ENCODE data around the gene XDH.

The XDH gene

GRCh38 chr2:31299547-31299946 lies 115.0 kb downstream of the XDH start:
- no peaks in the 10 kb centered on the region for H3K27me3 ChIP-seq (ENCODE audit: control insufficient read depth in 1 of 2, insufficient read depth in 2 of 2, low read length in 2 of 2)
- no peak overlapping the region for H3K9ac ChIP-seq (ENCODE audit: low read length)
- H3K36me3 ChIP-seq (ENCODE audit: insufficient read depth, low read length): no peaks in the 10 kb centered on the region

GRCh38 chr2:31297751-31298150 lies 116.8 kb downstream of the XDH start:
- Histone ChIP-seq H3K4me1 (ENCODE audit: insufficient read depth, low read length) (no peaks in the 10 kb centered on the region), H3K9me3 (ENCODE audit: low read length) (no peaks in the 10 kb centered on the region), H3K4me3 (ENCODE audit: low read depth in 1 of 2, low read length in 2 of 2) (no peak overlapping the region), H3K9ac (ENCODE audit: low read length) (no peak overlapping the region), H3K36me3 (ENCODE audit: insufficient read depth, low read length) (no peaks in the 10 kb centered on the region), H3K27ac (ENCODE audit: low read depth, low read length) (no peak overlapping the region), H3K27me3 (ENCODE audit: control insufficient read depth in 1 of 2, insufficient read depth in 2 of 2, low read length in 2 of 2) (no peaks in the 10 kb centered on the region)

More at GRCh38 chr2:31299547-31299946, 115.0 kb downstream of the XDH start:
- peaks cover 6% of the 10 kb centered on the region for H3K4me1 ChIP-seq (ENCODE audit: insufficient read depth, low read length)
- H3K27ac ChIP-seq (ENCODE audit: low read depth, low read length): no peak overlapping the region
- H3K4me3 ChIP-seq (ENCODE audit: low read depth in 1 of 2, low read length in 2 of 2): no peak overlapping the region
- no peaks in the 10 kb centered on the region for H3K9me3 ChIP-seq (ENCODE audit: low read length)

GRCh38 chr2:31296641-31297287 lies 117.8 kb downstream of the XDH start:
- no peaks in the 10 kb centered on the region for H3K4me1 ChIP-seq (ENCODE audit: insufficient read depth, low read length)
- H3K36me3 ChIP-seq (ENCODE audit: insufficient read depth, low read length): no peaks in the 10 kb centered on the region
- no peaks in the 10 kb centered on the region for H3K9me3 ChIP-seq (ENCODE audit: low read length)
- H3K27me3 ChIP-seq (ENCODE audit: control insufficient read depth in 1 of 2, insufficient read depth in 2 of 2, low read length in 2 of 2): no peaks in the 10 kb centered on the region
- H3K4me3 ChIP-seq (ENCODE audit: low read depth in 1 of 2, low read length in 2 of 2): no peak overlapping the region
- H3K9ac ChIP-seq (ENCODE audit: low read length): no peak overlapping the region
- no peak overlapping the region for H3K27ac ChIP-seq (ENCODE audit: low read depth, low read length)

- Histone ChIP-seq H3K9me3 (ENCODE audit: low read length) (no peaks in the 10 kb centered on the region), H3K4me3 (ENCODE audit: low read depth in 1 of 2, low read length in 2 of 2) (no peak overlapping the region), H3K27me3 (ENCODE audit: control insufficient read depth in 1 of 2, insufficient read depth in 2 of 2, low read length in 2 of 2) (no peaks in the 10 kb centered on the region), H3K36me3 (ENCODE audit: insufficient read depth, low read length) (no peaks in the 10 kb centered on the region), H3K4me1 (ENCODE audit: insufficient read depth, low read length) (no peaks in the 10 kb centered on the region), H3K9ac (ENCODE audit: low read length) (no peak overlapping the region), H3K27ac (ENCODE audit: low read depth, low read length) (no peak overlapping the region)
Observed at GRCh38 chr2:31294196-31294595, 120.3 kb downstream of the XDH start.

GRCh38 chr2:31287654-31288053 lies 126.9 kb downstream of the XDH start:
- Histone ChIP-seq H3K27me3 (ENCODE audit: control insufficient read depth in 1 of 2, insufficient read depth in 2 of 2, low read length in 2 of 2) (no peaks in the 10 kb centered on the region), H3K4me3 (ENCODE audit: low read depth in 1 of 2, low read length in 2 of 2) (no peak overlapping the region)

GRCh38 chr2:31286961-31287550 lies 127.5 kb downstream of the XDH start:
- H3K27me3 ChIP-seq (ENCODE audit: control insufficient read depth in 1 of 2, insufficient read depth in 2 of 2, low read length in 2 of 2): no peaks in the 10 kb centered on the region
- no peak overlapping the region for H3K4me3 ChIP-seq (ENCODE audit: low read depth in 1 of 2, low read length in 2 of 2)
- H3K4me1 ChIP-seq (ENCODE audit: insufficient read depth, low read length): no peaks in the 10 kb centered on the region
- H3K9ac ChIP-seq (ENCODE audit: low read length): no peak overlapping the region
- no peaks in the 10 kb centered on the region for H3K9me3 ChIP-seq (ENCODE audit: low read length)
- H3K27ac ChIP-seq (ENCODE audit: low read depth, low read length): no peak overlapping the region
- no peaks in the 10 kb centered on the region for H3K36me3 ChIP-seq (ENCODE audit: insufficient read depth, low read length)

More at GRCh38 chr2:31287654-31288053, 126.9 kb downstream of the XDH start:
- Histone ChIP-seq H3K9ac (ENCODE audit: low read length) (no peak overlapping the region), H3K4me1 (ENCODE audit: insufficient read depth, low read length) (no peaks in the 10 kb centered on the region), H3K9me3 (ENCODE audit: low read length) (no peaks in the 10 kb centered on the region), H3K36me3 (ENCODE audit: insufficient read depth, low read length) (no peaks in the 10 kb centered on the region), H3K27ac (ENCODE audit: low read depth, low read length) (no peak overlapping the region)

GRCh38 chr2:31286230-31286629 lies 128.3 kb downstream of the XDH start:
- Histone ChIP-seq H3K27ac (ENCODE audit: low read depth, low read length) (no peak overlapping the region), H3K27me3 (ENCODE audit: control insufficient read depth in 1 of 2, insufficient read depth in 2 of 2, low read length in 2 of 2) (no peaks in the 10 kb centered on the region), H3K4me3 (ENCODE audit: low read depth in 1 of 2, low read length in 2 of 2) (no peak overlapping the region), H3K4me1 (ENCODE audit: insufficient read depth, low read length) (no peaks in the 10 kb centered on the region), H3K9ac (ENCODE audit: low read length) (no peak overlapping the region), H3K36me3 (ENCODE audit: insufficient read depth, low read length) (no peaks in the 10 kb centered on the region), H3K9me3 (ENCODE audit: low read length) (no peaks in the 10 kb centered on the region)

All from muscle layer of colon (tissue), 2 donors.